Activated naive CD4-positive, alpha-beta T cell treated with anti-CD3 and anti-CD28 coated beads, Interleukin-2, amount 50 U/mL, for 72 hours (primary cell): ENCODE measurements around the gene WBP1. TPM values are rescaled to one million over a fixed set of nuclear protein-coding genes. Genes with fewer than 3 reads are reported as not detected.
"Not testable (repeated sequence)": the region's sequence is repeated elsewhere in the genome, so short reads cannot be mapped to it uniquely, and the experiment has no call there.

Experiments
- ATAC-seq, 2 donors: fragments of 150-1000 bp; cut with Tn5 transposase; 2 replicates each; pipeline ENCODE4 v1.10.0; 2021; ENCODE audit warnings: mild to moderate bottlenecking in 2 of 2, moderate library complexity in 2 of 2
- DNase-seq, 2 donors: peaks; one replicate each; pipeline ENCODE4 v3.0.0; 2021 to 2022; ENCODE audit warnings: low spot score in 2 of 2
- H3K27ac Mint-ChIP-seq, 2 donors: one replicate each; pipeline ENCODE4 v1.8.0; 2022; ENCODE audit warnings: mild to moderate bottlenecking in 2 of 2, mixed read lengths in 2 of 2
- H3K36me3 Mint-ChIP-seq, 2 donors: one replicate each; pipeline ENCODE4 v1.8.0; 2022; ENCODE audit warnings: mixed read lengths in 2 of 2
- H3K9me3 Mint-ChIP-seq, 2 donors: one replicate each; pipeline ENCODE4 v1.8.0; 2022; ENCODE audit warnings: mixed read lengths in 2 of 2
- total RNA-seq, 2 donors: library from RNA; stranded (reverse); gene quantifications; one replicate each; pipeline ENCODE4 v1.2.3, GENCODE V29; 2022

WBP1 gene
- total RNA-seq, 2 donors from 2014 or later: 33.5 to 58.6 TPM

GRCh38 chr2:74441170-74441689, 17.0 kb upstream of the WBP1 start:
- no peaks in the 10 kb centered on the region for H3K9me3 Mint-ChIP-seq
- DNase-seq (no peak), ATAC-seq (no peak)
- H3K27ac Mint-ChIP-seq: no peak overlapping the region
- peaks cover 0 to 5% of the 10 kb centered on the region in 2 donors for H3K36me3 Mint-ChIP-seq

- DNase-seq (no peak), ATAC-seq (peak; percentile 47 to 86)
- H3K36me3 Mint-ChIP-seq: peaks cover 0 to 5% of the 10 kb centered on the region in 2 donors
- peak within 1 kb of the TSS in 1 of 2 donors; percentile 14 for H3K27ac Mint-ChIP-seq
- no peaks in the 10 kb centered on the region for H3K9me3 Mint-ChIP-seq
Measured at GRCh38 chr2:74441690-74442482, 16.4 kb upstream of the WBP1 start, which contains the start of gene RTKN. TSS of gene RTKN (minus strand) at chr2:74441937. CDS start at chr2:74441816, 121 bp downstream.

GRCh38 chr2:74442483-74443297, 15.5 kb upstream of the WBP1 start:
- not testable (repeated sequence) for H3K27ac Mint-ChIP-seq, H3K36me3 Mint-ChIP-seq, H3K9me3 Mint-ChIP-seq, ATAC-seq, DNase-seq

DNA sequence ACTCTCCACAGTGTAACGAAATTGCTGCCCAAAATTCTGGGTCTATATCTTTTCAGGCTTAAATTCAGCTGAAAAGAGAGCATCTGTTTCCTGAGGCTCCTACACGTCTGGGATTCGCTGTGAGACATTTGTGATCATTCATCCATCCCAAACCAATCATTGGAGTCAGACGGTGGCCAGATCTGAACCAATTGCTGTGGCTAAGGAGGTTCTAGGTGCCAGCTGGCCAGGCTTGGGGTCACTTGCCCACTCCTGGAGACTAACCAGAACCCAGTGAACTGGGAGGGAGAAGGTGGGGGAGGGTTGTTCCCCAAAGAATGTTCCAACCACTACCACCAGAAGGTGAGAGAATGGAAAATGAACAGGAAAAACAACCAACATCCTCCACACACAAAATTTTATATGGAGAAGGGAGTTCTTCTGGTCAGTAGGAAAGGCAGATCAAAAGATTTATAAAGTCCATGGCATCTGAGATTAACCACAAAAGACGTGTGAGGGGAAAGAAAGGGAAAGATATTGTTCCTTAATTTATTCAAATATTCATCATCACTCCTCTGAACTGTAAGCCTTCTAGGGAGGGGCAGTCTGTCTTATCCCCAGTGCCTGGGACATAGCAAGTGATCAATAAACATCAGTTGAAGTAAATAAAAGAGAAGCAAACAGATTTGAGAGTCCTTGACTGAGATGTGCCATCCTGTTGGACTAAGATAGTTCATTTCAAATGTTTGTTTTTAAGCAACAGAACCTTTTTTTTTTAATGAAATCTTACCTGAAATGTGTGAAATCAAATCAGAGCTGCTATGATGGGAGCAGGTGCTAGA, 13.5 kb upstream of the WBP1 start:
- DNase-seq: no peak
- Mint-ChIP-seq H3K36me3 (peaks cover 0 to 5% of the 10 kb centered on the region in 2 donors), H3K27ac (no peak overlapping the region), H3K9me3 (no peaks in the 10 kb centered on the region)
- no peak for ATAC-seq

- ATAC-seq: no peak
- Mint-ChIP-seq H3K36me3 (peaks cover 0 to 1% of the 10 kb centered on the region in 2 donors), H3K27ac (no peak overlapping the region), H3K9me3 (no peaks in the 10 kb centered on the region)
- DNase-seq: no peak
Measured at GRCh38 chr2:74447230-74447999, 10.8 kb upstream of the WBP1 start.

DNA sequence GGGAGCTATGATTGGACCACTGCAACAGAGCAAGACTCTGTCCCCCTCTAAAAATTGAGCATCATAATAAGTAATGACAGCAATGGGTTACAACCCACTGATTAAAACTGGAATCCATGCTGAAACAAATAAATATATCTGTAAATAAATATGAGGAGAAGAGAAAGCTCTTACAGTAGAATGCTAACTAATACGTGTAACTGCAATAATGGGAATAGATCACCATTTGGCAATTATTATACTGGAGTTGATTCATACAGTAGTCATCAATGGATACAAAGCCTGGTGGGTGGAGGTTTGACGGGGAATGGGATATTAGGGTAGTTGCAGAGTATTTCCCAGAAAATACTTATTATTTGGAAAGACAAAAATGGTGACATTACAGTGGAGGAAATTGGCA, 9.5 kb upstream of the WBP1 start:
- no peak for DNase-seq
- Mint-ChIP-seq H3K27ac (no peak overlapping the region), H3K36me3 (no peaks in the 10 kb centered on the region), H3K9me3 (no peaks in the 10 kb centered on the region)
- ATAC-seq: no peak

- H3K9me3 Mint-ChIP-seq: no peaks in the 10 kb centered on the region
- H3K27ac Mint-ChIP-seq: no peak overlapping the region
- H3K36me3 Mint-ChIP-seq: peaks cover 8 to 12% of the 10 kb centered on the region in 2 donors
- no peak for ATAC-seq
- DNase-seq: no peak
Measured at GRCh38 chr2:74450570-74451190, 7.6 kb upstream of the WBP1 start.

GRCh38 chr2:74454654-74455511, 3.4 kb upstream of the WBP1 start, which contains the start of gene INO80B:
TSS of gene INO80B (plus strand) at chr2:74455087. CDS start at chr2:74455117, 30 bp downstream.
- Mint-ChIP-seq H3K9me3 (no peaks in the 10 kb centered on the region), H3K27ac (peak within 1 kb of the TSS; percentile 95 to 97), H3K36me3 (peaks cover 23 to 28% of the 10 kb centered on the region in 2 donors)
- DNase-seq (peak; percentile 98), ATAC-seq (peak; percentile 57 to 67)

- H3K27ac Mint-ChIP-seq: peak overlapping the region; percentile 94 to 95
- DNase-seq (no peak), ATAC-seq (no peak)
- H3K9me3 Mint-ChIP-seq: no peaks in the 10 kb centered on the region
- peaks cover 23 to 33% of the 10 kb centered on the region in 2 donors for H3K36me3 Mint-ChIP-seq
Measured at GRCh38 chr2:74457129-74457548, 1.1 kb upstream of the WBP1 start.

DNA sequence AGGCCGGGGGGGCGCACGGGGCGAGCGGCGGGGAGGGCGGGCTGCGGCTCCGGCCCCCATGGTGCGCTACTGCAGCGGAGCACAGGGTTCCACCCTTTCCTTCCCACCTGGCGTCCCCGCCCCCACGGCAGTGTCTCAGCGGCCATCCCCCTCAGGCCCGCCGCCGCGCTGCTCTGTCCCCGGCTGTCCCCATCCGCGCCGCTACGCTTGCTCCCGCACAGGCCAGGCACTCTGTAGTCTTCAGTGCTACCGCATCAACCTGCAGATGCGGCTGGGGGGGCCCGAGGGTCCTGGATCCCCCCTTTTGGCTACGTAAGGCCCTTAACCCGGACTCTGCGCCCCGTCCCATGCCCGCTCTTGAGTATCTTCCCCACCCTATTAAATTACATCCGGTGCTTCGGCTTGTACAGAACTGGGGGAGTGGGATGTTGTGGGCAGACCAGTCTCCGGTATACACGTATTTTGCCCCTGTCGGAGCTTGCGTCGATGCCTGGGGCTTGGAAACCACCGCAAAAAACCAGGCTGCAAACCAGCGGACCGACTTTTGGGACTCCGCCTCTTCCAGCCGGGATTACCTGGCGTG, 598 bp upstream of the WBP1 start:
- H3K27ac Mint-ChIP-seq: peak overlapping the region; percentile 95 to 99
- peak; percentile 79 to 81 for DNase-seq
- H3K9me3 Mint-ChIP-seq: no peaks in the 10 kb centered on the region
- peak; percentile 19 to 51 for ATAC-seq
- H3K36me3 Mint-ChIP-seq: peaks cover 23 to 33% of the 10 kb centered on the region in 2 donors

DNA sequence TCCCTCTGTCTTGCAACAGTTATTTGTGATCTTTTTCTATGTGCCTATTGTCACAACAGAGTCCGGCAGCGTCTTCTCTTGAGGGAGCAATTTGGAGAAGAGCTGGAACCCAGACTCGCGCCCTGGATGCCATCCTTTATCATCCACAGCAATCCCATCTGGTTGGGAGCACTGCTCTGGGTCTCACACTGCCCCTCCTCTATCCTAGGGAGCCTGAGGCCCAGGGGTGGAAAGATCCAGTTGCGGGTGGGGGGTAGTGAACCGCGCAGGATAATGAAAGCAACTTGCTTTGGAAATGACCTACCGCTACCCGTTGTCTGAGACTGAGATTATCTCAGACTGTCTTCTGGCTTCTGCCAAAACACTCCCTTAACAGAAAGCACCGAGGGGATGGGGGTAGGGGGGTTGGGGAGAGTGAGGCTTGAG, 713 bp downstream of the WBP1 start:
- ATAC-seq: no peak
- H3K36me3 Mint-ChIP-seq: peaks cover 23 to 33% of the 10 kb centered on the region in 2 donors
- no peak for DNase-seq
- H3K9me3 Mint-ChIP-seq: no peaks in the 10 kb centered on the region
- peak overlapping the region; percentile 95 to 99 for H3K27ac Mint-ChIP-seq

DNA sequence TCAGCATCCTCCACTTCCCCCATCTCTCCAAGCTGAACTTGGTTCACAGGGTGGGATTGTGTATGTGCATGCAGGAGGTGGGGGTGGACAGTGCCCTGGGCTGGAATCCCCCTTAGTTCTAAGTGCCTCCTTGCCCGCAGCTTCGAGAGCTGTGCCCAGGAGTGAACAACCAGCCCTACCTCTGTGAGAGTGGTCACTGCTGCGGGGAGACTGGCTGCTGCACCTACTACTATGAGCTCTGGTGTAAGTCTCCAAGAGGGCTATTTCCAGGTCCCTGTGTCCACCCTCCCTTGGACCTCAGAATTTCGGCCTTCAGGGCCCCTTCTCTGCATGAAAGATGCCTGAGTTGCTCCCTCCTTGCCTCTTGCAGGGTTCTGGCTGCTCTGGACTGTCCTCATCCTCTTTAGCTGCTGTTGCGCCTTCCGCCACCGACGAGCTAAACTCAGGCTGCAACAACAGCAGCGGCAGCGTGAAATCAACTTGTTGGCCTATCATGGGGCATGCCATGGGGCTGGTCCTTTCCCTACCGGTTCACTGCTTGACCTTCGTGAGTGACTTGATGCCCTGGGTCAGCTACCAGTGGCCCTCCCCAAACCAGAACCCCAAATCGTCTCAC, 1.4 kb downstream of the WBP1 start:
- not testable (repeated sequence) for DNase-seq, ATAC-seq, H3K9me3 Mint-ChIP-seq
- Mint-ChIP-seq H3K36me3 (peaks cover 23 to 29% of the 10 kb centered on the region in 2 donors), H3K27ac (peak overlapping the region; percentile 31 to 95)

- peak overlapping the region; percentile 95 for H3K27ac Mint-ChIP-seq
- not testable (repeated sequence) for H3K9me3 Mint-ChIP-seq, ATAC-seq, DNase-seq
- peaks cover 18 to 24% of the 10 kb centered on the region in 2 donors for H3K36me3 Mint-ChIP-seq
Measured at GRCh38 chr2:74460187-74460586, 1.9 kb downstream of the WBP1 start.
